Karpas-422 (cell line): ENCODE results near the gene ACTR1B. TPM values are rescaled to one million over a fixed set of nuclear protein-coding genes. Genes with fewer than 3 reads are reported as not detected.
"Not testable (repeated sequence)": the region's sequence is repeated elsewhere in the genome, so short reads cannot be mapped to it uniquely, and the experiment has no call there.

Experiments used
- DNase-seq: peaks from one replicate; pipeline ENCODE4 v3.0.0-alpha.2; 2015
- H2AFZ ChIP-seq: fragments of 200-600 bp; sonication (generic); 2 replicates; pipeline ENCODE4 v1.6.1; 2014; ENCODE audit warnings: antibody characterized with exemption, low read length, mixed read lengths
- H3K27ac ChIP-seq: fragments of 200-600 bp; sonication (generic); 2 replicates; pipeline ENCODE4 v1.5.1; 2014; ENCODE audit warnings: mild to moderate bottlenecking, low read length, moderate library complexity
- H3K27me3 ChIP-seq: fragments of 200-600 bp; sonication (generic); 2 replicates; pipeline ENCODE4 v1.6.1; 2014; ENCODE audit warnings: low read length, mixed read lengths
- H3K36me3 ChIP-seq: fragments of 200-600 bp; sonication (generic); 2 replicates; pipeline ENCODE4 v1.6.1; 2014; ENCODE audit warnings: low read length, mixed read lengths; ENCODE audit not compliant: insufficient read depth
- H3K4me1 ChIP-seq: fragments of 200-600 bp; sonication (generic); 2 replicates; pipeline ENCODE4 v1.6.1; 2014; ENCODE audit warnings: mild to moderate bottlenecking, low read length, mixed read lengths
- H3K4me2 ChIP-seq: fragments of 200-600 bp; sonication (generic); 2 replicates; pipeline ENCODE4 v1.6.1; 2014; ENCODE audit warnings: low read length, low read depth, mild to moderate bottlenecking; ENCODE audit not compliant: poor library complexity, severe bottlenecking
- H3K4me3 ChIP-seq: fragments of 200-600 bp; sonication (generic); 2 replicates; pipeline ENCODE4 v1.5.1; 2014; ENCODE audit warnings: mild to moderate bottlenecking, antibody characterized with exemption, low read length, mixed read lengths
- H3K79me2 ChIP-seq: fragments of 200-600 bp; sonication (generic); 2 replicates; pipeline ENCODE4 v1.6.1; 2014; ENCODE audit warnings: mild to moderate bottlenecking, low read length, mixed read lengths
- H3K9ac ChIP-seq: fragments of 200-600 bp; sonication (generic); 2 replicates; pipeline ENCODE4 v1.6.0; 2014; ENCODE audit warnings: low read length
- H3K9me2 ChIP-seq: fragments of 200-600 bp; sonication (generic), shearing (Covaris generic); replicated peaks from 2 replicates; pipeline ENCODE4 v1.6.0; 2014; ENCODE audit warnings: mild to moderate bottlenecking, low read length, moderate library complexity; ENCODE audit not compliant: insufficient read depth
- H3K9me3 ChIP-seq: fragments of 300-700, 200-600 bp; sonication (generic); 2 replicates; pipeline ENCODE4 v1.6.1; 2014; ENCODE audit warnings: low read length, mixed read lengths
- H4K20me1 ChIP-seq: fragments of 200-600 bp; sonication (generic); 2 replicates; pipeline ENCODE4 v1.6.1; 2014; ENCODE audit warnings: mild to moderate bottlenecking, antibody characterized with exemption, low read length, low read depth; ENCODE audit not compliant: insufficient read depth
- total RNA-seq: library from RNA; depleted of rRNA; stranded (reverse); fragments of >200 nt; shearing (Covaris generic); gene quantifications from 2 replicates; pipeline ENCODE4 v1.2.3, GENCODE V29; 2014; ENCODE audit warnings: low replicate concordance

The ACTR1B gene
- total RNA-seq, 1 experiment from 2014 or later = 32.1 TPM

DNA sequence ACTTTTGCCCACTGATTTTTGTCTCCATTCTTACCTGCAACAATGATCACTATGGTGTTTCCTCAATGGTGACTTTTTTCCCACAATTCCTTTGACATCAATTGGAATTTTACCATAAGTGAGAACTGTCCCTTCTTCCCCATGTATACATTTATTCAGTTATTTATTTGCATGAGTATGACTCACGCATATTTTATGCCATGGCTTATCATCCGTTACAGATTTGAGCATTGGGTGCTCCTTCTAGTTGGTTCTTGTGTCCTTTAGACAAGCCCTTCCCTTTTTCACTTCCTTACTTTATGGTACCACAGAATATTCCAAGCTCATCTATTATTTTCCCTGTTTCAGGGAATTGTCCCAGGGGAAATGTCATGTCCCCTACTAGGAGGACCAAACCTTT, 10.4 kb downstream of the ACTR1B start:
- no peak overlapping the region for H3K9ac ChIP-seq
- H3K4me3 ChIP-seq = no peak overlapping the region
- DNase-seq = no peak
- no peak overlapping the region for H3K4me2 ChIP-seq
- H2AFZ ChIP-seq = no peak overlapping the region
- no peaks in the 10 kb centered on the region for H4K20me1 ChIP-seq
- H3K9me2 ChIP-seq = no peaks in the 10 kb centered on the region
- no peaks in the 10 kb centered on the region for H3K27me3 ChIP-seq
- H3K79me2 ChIP-seq = no peaks in the 10 kb centered on the region
- no peaks in the 10 kb centered on the region for H3K9me3 ChIP-seq
- H3K4me1 ChIP-seq = no peaks in the 10 kb centered on the region
- no peak overlapping the region for H3K27ac ChIP-seq
- H3K36me3 ChIP-seq = peaks cover 9% of the 10 kb centered on the region; the same call in 1 of the 2 replicates

- no peaks in the 10 kb centered on the region for H3K9me3 ChIP-seq
- no peaks in the 10 kb centered on the region for H3K27me3 ChIP-seq
- H4K20me1 ChIP-seq = no peaks in the 10 kb centered on the region
- peaks cover 10% of the 10 kb centered on the region for H3K4me1 ChIP-seq
- no peak overlapping the region for H3K9ac ChIP-seq
- H3K4me3 ChIP-seq = no peak overlapping the region
- no peak for DNase-seq
- peaks cover 17% of the 10 kb centered on the region for H3K79me2 ChIP-seq
- H2AFZ ChIP-seq = no peak overlapping the region
- H3K36me3 ChIP-seq = peaks cover 25% of the 10 kb centered on the region
- H3K4me2 ChIP-seq = no peak overlapping the region
- no peaks in the 10 kb centered on the region for H3K9me2 ChIP-seq
- no peak overlapping the region for H3K27ac ChIP-seq
These were observed 12.7 kb downstream of the ACTR1B start for GRCh38 chr2:97651114-97651513.

GRCh38 chr2:97646977-97647376, 16.9 kb downstream of the ACTR1B start:
- H3K4me1 ChIP-seq = peaks cover 19% of the 10 kb centered on the region
- no peak overlapping the region for H2AFZ ChIP-seq
- H3K36me3 ChIP-seq = peaks cover 25% of the 10 kb centered on the region
- no peaks in the 10 kb centered on the region for H3K9me3 ChIP-seq
- no peak for DNase-seq
- H3K79me2 ChIP-seq = peaks cover 20% of the 10 kb centered on the region
- peak overlapping the region; percentile 97 for H3K4me2 ChIP-seq
- no peaks in the 10 kb centered on the region for H4K20me1 ChIP-seq
- no peaks in the 10 kb centered on the region for H3K27me3 ChIP-seq
- peak overlapping the region; percentile 100 for H3K9ac ChIP-seq
- H3K27ac ChIP-seq = no peak overlapping the region
- no peaks in the 10 kb centered on the region for H3K9me2 ChIP-seq
- H3K4me3 ChIP-seq = peak overlapping the region; percentile 98

DNA sequence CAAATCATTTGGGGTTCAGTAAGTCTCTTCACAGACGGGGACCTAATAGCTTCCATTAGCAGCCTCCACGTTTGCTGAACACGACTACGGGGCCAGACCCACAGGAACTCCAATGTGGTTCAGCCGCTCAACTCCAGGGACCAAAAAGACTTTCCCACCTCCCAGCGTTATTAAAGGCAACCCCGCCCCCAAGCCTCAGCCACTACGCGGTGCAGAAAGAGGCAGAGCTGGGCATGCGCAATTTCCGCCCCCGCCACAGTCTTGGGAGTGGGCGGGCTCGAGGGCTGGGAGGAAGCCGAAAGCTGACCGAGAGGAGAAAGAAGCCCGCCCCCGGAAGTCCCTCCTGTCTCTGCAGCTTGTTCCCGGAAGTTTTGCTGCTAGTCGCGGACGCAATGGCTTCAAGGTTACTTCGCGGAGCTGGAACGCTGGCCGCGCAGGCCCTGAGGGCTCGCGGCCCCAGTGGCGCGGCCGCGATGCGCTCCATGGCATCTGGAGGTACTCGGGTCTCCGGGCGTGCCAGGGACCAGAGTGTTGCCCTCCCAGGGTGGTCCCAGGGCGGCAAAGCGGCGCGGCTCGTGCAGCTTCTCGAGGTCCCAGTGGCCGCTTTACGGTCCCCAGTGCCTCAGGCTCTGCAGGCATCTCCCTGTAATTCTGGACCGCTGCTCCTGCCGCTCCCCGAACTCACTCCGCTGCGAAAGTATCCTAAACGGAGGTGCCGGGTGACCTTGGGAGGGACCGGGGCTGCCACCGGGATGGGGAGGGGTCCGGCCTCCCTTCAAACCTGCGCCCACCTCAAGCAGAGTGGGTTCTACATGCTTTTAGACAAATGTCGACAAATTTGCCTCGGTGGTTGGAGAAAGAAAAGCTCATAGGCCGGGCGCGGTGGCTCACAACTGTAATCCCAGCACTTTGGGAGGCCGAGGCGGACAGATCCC, 17.9 kb downstream of the ACTR1B start, which contains the start of gene COX5B:
COX5B (plus strand) TSS at position 368 of the 935 bp plus-strand sequence; CDS start at position 393, 25 bp downstream.
- peak; percentile 99 for DNase-seq
- H2AFZ ChIP-seq = peak within 1 kb of the TSS; percentile 94

GRCh38 chr2:97645112-97645694, 18.6 kb downstream of the ACTR1B start:
- peaks cover 20% of the 10 kb centered on the region for H3K79me2 ChIP-seq
- DNase-seq = peak; percentile 54
- peak overlapping the region; percentile 98 for H3K4me3 ChIP-seq
- H3K9me3 ChIP-seq = no peaks in the 10 kb centered on the region
- H3K9me2 ChIP-seq = no peaks in the 10 kb centered on the region
- H2AFZ ChIP-seq = peak overlapping the region; percentile 94
- H3K4me2 ChIP-seq = peak overlapping the region; percentile 97
- H3K9ac ChIP-seq = peak overlapping the region; percentile 100
- no peaks in the 10 kb centered on the region for H3K27me3 ChIP-seq
- no peak overlapping the region for H3K27ac ChIP-seq
- peaks cover 19% of the 10 kb centered on the region for H3K4me1 ChIP-seq
- no peaks in the 10 kb centered on the region for H4K20me1 ChIP-seq
- H3K36me3 ChIP-seq = peaks cover 21% of the 10 kb centered on the region

More for the DNA sequence above, 17.9 kb downstream of the ACTR1B start, which contains the start of gene COX5B:
- no peaks in the 10 kb centered on the region for H4K20me1 ChIP-seq
- peaks cover 20% of the 10 kb centered on the region for H3K79me2 ChIP-seq
- peaks cover 19% of the 10 kb centered on the region for H3K4me1 ChIP-seq
- peaks cover 25% of the 10 kb centered on the region for H3K36me3 ChIP-seq
- H3K4me3 ChIP-seq = peak within 1 kb of the TSS; percentile 98
- H3K4me2 ChIP-seq = peak within 1 kb of the TSS; percentile 97
- no peaks in the 10 kb centered on the region for H3K9me3 ChIP-seq
- H3K9me2 ChIP-seq = no peaks in the 10 kb centered on the region
- H3K9ac ChIP-seq = peak within 1 kb of the TSS; percentile 100
- H3K27me3 ChIP-seq = no peaks in the 10 kb centered on the region
- H3K27ac ChIP-seq = peak within 1 kb of the TSS; percentile 63

DNA sequence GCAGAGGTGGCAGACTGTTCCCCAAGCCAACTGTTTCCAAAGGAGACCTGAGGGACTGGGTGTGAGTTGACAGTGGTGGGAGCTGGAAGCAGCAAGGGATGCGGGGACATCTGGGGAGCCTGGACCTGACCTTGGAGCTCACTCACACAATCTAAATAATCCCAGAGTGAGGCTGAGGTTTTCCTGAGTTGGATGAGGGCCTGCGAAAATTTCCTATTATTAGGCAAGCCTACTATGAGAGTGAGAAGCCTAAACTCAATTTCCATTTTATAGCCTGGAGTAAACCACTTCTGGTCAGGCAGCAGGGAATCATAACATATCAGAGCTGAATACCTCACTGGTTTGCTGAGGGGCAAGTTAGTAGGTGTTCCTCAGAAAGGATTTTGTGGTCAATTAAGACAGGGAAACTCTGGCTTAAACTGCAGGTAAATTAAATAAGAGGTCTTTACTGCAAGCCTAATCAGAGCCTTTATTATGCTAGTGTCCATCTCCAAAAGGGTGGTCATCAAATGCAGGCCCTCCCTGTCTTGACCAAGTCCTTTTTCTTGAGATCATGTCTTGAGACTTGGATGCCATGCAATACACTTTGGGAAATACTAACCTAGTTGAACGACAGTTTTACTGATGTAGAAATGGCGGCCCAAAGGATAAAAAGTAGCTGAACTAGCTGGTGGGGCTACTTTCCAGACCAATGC, 19.7 kb downstream of the ACTR1B start:
- Histone ChIP-seq H4K20me1 (no peaks in the 10 kb centered on the region), H3K4me1 (peaks cover 19% of the 10 kb centered on the region), H3K9me3 (no peaks in the 10 kb centered on the region), H3K36me3 (peaks cover 21% of the 10 kb centered on the region), H3K9me2 (no peaks in the 10 kb centered on the region), H2AFZ (no peak overlapping the region), H3K9ac (no peak overlapping the region), H3K4me3 (no peak overlapping the region), H3K4me2 (peak overlapping the region; percentile 97), H3K27ac (no peak overlapping the region), H3K79me2 (peaks cover 20% of the 10 kb centered on the region), H3K27me3 (no peaks in the 10 kb centered on the region)
- DNase-seq = no peak

GRCh38 chr2:97626049-97626430, 37.8 kb downstream of the ACTR1B start:
- H3K4me1 ChIP-seq, H3K36me3 ChIP-seq, H3K27ac ChIP-seq, H2AFZ ChIP-seq, H3K4me3 ChIP-seq, H3K9me2 ChIP-seq, H3K27me3 ChIP-seq, H3K9me3 ChIP-seq, H3K9ac ChIP-seq, DNase-seq, H3K79me2 ChIP-seq, H3K4me2 ChIP-seq, H4K20me1 ChIP-seq: not testable (repeated sequence)
